SK-N-MC (cell line): ENCODE results near the gene RGL1.

Source experiments
- EZH2 ChIP-seq: fragments of 200-600 bp; sonication (generic); IDR thresholded peaks from one replicate; pipeline ENCODE4 v1.6.1; 2017; ENCODE audit warnings: antibody characterized with exemption
- FOXP2 ChIP-seq: optimal IDR thresholded peaks from 2 replicates; pipeline ENCODE3; 2011; ENCODE audit warnings: mild to moderate bottlenecking, moderate library complexity; ENCODE audit not compliant: insufficient read depth; ENCODE audit errors: extremely low read length, control extremely low read depth
- POLR2AphosphoS5 ChIP-seq: IDR thresholded peaks from 2 replicates; pipeline ENCODE4 v1.6.1; 2012; ENCODE audit warnings: mild to moderate bottlenecking, low read depth, low read length, borderline replicate concordance

GRCh38 chr1:183776731-183777130 is 28.2 kb upstream of the RGL1 start:
- no peak for TF ChIP-seq POLR2AphosphoS5
- TF ChIP-seq FOXP2, result no peak
- no peak for TF ChIP-seq EZH2
